ENCODE results near the gene TCEAL4. TPM values are rescaled to one million over a fixed set of nuclear protein-coding genes. Genes with fewer than 3 reads are reported as not detected.
A peak's percentile ranks its signal among the peaks of the same experiment; 100 is the strongest.
"Not testable (repeated sequence)": the region's sequence is repeated elsewhere in the genome, so short reads cannot be mapped to it uniquely, and the experiment has no call there.

The TCEAL4 gene
- total RNA-seq, 1 donor from 2014 or later = 134 TPM

- DNase-seq (ENCODE audit: low spot score) = not testable (repeated sequence)
Measured at GRCh38 chrX:103592295-103592694, 7.0 kb downstream of the TCEAL4 start.

- not testable (repeated sequence) for DNase-seq (ENCODE audit: low spot score)
Measured at GRCh38 chrX:103595202-103595601, 9.9 kb downstream of the TCEAL4 start.

GRCh38 chrX:103607364-103608305, 22.3 kb downstream of the TCEAL4 start, which contains the start of gene TCEAL3:
TCEAL3 (plus strand) TSS chrX:103607963; CDS start chrX:103609065, 1,102 bp downstream.
- peak; percentile 56 for DNase-seq (ENCODE audit: low spot score)

- no peak for DNase-seq (ENCODE audit: low spot score)
Measured at GRCh38 chrX:103608306-103608963, 23.1 kb downstream of the TCEAL4 start.

- DNase-seq (ENCODE audit: low spot score) = no peak
Measured at GRCh38 chrX:103610282-103610681, 25.0 kb downstream of the TCEAL4 start.

GRCh38 chrX:103613362-103613890, 28.1 kb downstream of the TCEAL4 start:
- DNase-seq (ENCODE audit: low spot score) = no peak

GRCh38 chrX:103614999-103615398, 29.7 kb downstream of the TCEAL4 start:
- DNase-seq (ENCODE audit: low spot score) = no peak

- DNase-seq (ENCODE audit: low spot score) = no peak
Measured at GRCh38 chrX:103615781-103616371, 30.6 kb downstream of the TCEAL4 start.

- DNase-seq (ENCODE audit: low spot score) = no peak
Measured at GRCh38 chrX:103616676-103617186, 31.4 kb downstream of the TCEAL4 start.

- DNase-seq (ENCODE audit: low spot score) = no peak
Measured at GRCh38 chrX:103624111-103624510, 38.8 kb downstream of the TCEAL4 start.

GRCh38 chrX:103626855-103627254, 41.5 kb downstream of the TCEAL4 start:
- no peak for DNase-seq (ENCODE audit: low spot score)

GRCh38 chrX:103628386-103629317, 43.3 kb downstream of the TCEAL4 start, which contains the start of gene TCEAL1:
TCEAL1 (plus strand) TSS chrX:103628975; CDS start chrX:103629917, 942 bp downstream.
- peak; percentile 56 for DNase-seq (ENCODE audit: low spot score)

- peak; percentile 83 for DNase-seq (ENCODE audit: low spot score)
Measured at GRCh38 chrX:103629318-103630170, 44.2 kb downstream of the TCEAL4 start.

- DNase-seq (ENCODE audit: low spot score) = no peak
Measured at GRCh38 chrX:103630171-103630511, 44.8 kb downstream of the TCEAL4 start.

- DNase-seq (ENCODE audit: low spot score) = no peak
Measured at GRCh38 chrX:103631145-103631544, 45.8 kb downstream of the TCEAL4 start.

- no peak for DNase-seq (ENCODE audit: low spot score)
Measured at GRCh38 chrX:103635436-103635835, 50.1 kb downstream of the TCEAL4 start.
